K562 (cell line): ENCODE data around the gene MCCD1. TPM values are rescaled to one million over a fixed set of nuclear protein-coding genes. Genes with fewer than 3 reads are reported as not detected.

Source experiments
- C11orf30 ChIP-seq: fragments of 450-650 bp; IDR thresholded peaks from 2 replicates; pipeline ENCODE4 v1.6.1; 2016; ENCODE audit warnings: low read depth, mild to moderate bottlenecking
- CBX3 ChIP-seq, 2 experiments: IDR thresholded peaks; 1 replicate in 1 of 2; 2 replicates in 1 of 2; pipeline ENCODE4 v1.6.1; 2012; ENCODE audit warnings: inconsistent platforms in 2 of 2, low read length in 2 of 2, borderline replicate concordance in 1 of 2, control low read depth in 1 of 2
- GTF2A2 ChIP-seq: IDR thresholded peaks from 2 replicates; pipeline ENCODE4 v1.6.1; 2016; ENCODE audit warnings: mild to moderate bottlenecking, missing genetic modification characterization, missing compliant biosample characterization
- HNRNPL ChIP-seq: fragments of 200-400 bp; formaldehyde crosslinking; IDR thresholded peaks from 2 replicates; pipeline ENCODE4 v1.6.1; 2017; ENCODE audit warnings: low read depth, mild to moderate bottlenecking, low read length
- KLF16 ChIP-seq: IDR thresholded peaks from 2 replicates; pipeline ENCODE4 v1.6.1; 2016; ENCODE audit warnings: antibody characterized with exemption
- MECOM ChIP-seq: fragments of 250-450 bp; sonication (Bioruptor Pico); IDR thresholded peaks from 2 replicates; pipeline ENCODE4 v1.8.0; 2022; ENCODE audit warnings: inconsistent platforms
- NFIX ChIP-seq: fragments of 250-450 bp; sonication (Bioruptor Pico); IDR thresholded peaks from 2 replicates; pipeline ENCODE4 v1.4.0; 2020; ENCODE audit warnings: low read depth, mild to moderate bottlenecking, moderate library complexity
- POLR2H ChIP-seq: IDR thresholded peaks from 2 replicates; pipeline ENCODE4 v1.6.1; 2016; ENCODE audit warnings: missing genetic modification characterization, low read depth, mild to moderate bottlenecking, control low read depth, missing compliant biosample characterization, moderate library complexity
- SP2 ChIP-seq: IDR thresholded peaks from 2 replicates; pipeline ENCODE4 v1.6.1; 2011; ENCODE audit warnings: mild to moderate bottlenecking, low read depth, low read length, moderate library complexity; ENCODE audit not compliant: poor library complexity, severe bottlenecking; ENCODE audit errors: extremely low read depth
- TAF7 ChIP-seq: fragments of 450-650 bp; IDR thresholded peaks from 2 replicates; pipeline ENCODE4 v1.6.1; 2016; ENCODE audit warnings: missing genetic modification characterization, missing compliant biosample characterization
- TAL1 ChIP-seq: fragments of 450-650 bp; IDR thresholded peaks from 2 replicates; pipeline ENCODE4 v1.6.1; 2016; ENCODE audit warnings: mild to moderate bottlenecking
- ZNF41 ChIP-seq: fragments of 250-450 bp; sonication (Bioruptor Pico); conservative IDR thresholded peaks from 2 replicates; pipeline ENCODE4 v1.4.0; 2020; ENCODE audit warnings: mild to moderate bottlenecking
- ZNF699 ChIP-seq: fragments of 250-450 bp; sonication (Bioruptor Pico); IDR thresholded peaks from 2 replicates; pipeline ENCODE4 v1.8.0; 2021; ENCODE audit warnings: mild to moderate bottlenecking, moderate library complexity; ENCODE audit not compliant: insufficient replicate concordance
- polyA plus RNA-seq, 8 experiments: library from polyadenylated mRNA; depleted of rRNA in 4 of 8; stranded (reverse) in 5 of 8; unstranded in 3 of 8; fragments of >200 nt; fragmentation: Nextera tagmentation in 2 of 8; fragmentation: Illumina TruSeq in 1 of 8; extraction: Ambion mirVana in 2 of 8; extraction: Trizol in 1 of 8; gene quantifications; 2 replicates each; pipeline versions ENCODE4 v1.2.1 to v1.2.3, GENCODE V29; 2011 to 2014; ENCODE audit warnings: inconsistent platforms in 1 of 8, missing spikeins in 1 of 8
- total RNA-seq, 7 experiments: library from RNA; depleted of rRNA in 6 of 7; stranded (reverse); fragments of >200 nt in 6 of 7; fragmentation: Illumina TruSeq in 2 of 7; extraction: Trizol in 2 of 7; gene quantifications; 2 replicates each; pipeline versions ENCODE4 v1.2.1 to v1.2.3, GENCODE V29; 2011 to 2021; ENCODE audit warnings: low replicate concordance in 1 of 7
- TF ChIP-seq, protein P1 (sequence below): fragments of 450-650 bp; IDR thresholded peaks from 2 replicates; pipeline ENCODE4 v1.6.1; 2017; ENCODE audit warnings: antibody characterized with exemption
- TF ChIP-seq, protein P2 (sequence below): fragments of 450-650 bp; formaldehyde crosslinking; IDR thresholded peaks from 2 replicates; pipeline ENCODE4 v1.4.0; 2020; ENCODE audit warnings: mild to moderate bottlenecking, mixed read lengths
- TF ChIP-seq, protein P3 (sequence below): sonication (generic); formaldehyde crosslinking; IDR thresholded peaks from 2 replicates; pipeline ENCODE4 v1.8.0; 2023; ENCODE audit warnings: mild to moderate bottlenecking, missing genetic modification reagents
- TF ChIP-seq, protein P4 (sequence below): fragments of 250-450 bp; sonication (Bioruptor Pico); IDR thresholded peaks from 2 replicates; pipeline ENCODE4 v1.4.0; 2020
- TF ChIP-seq, protein P5 (sequence below): fragments of 250-450 bp; sonication (Bioruptor Pico); IDR thresholded peaks from 2 replicates; pipeline ENCODE4 v1.8.0; 2022; ENCODE audit warnings: moderate library complexity, mild to moderate bottlenecking, inconsistent platforms
- TF ChIP-seq, protein P6 (sequence below): sonication (generic); formaldehyde crosslinking; IDR thresholded peaks from 2 replicates; pipeline ENCODE4 v1.8.0; 2022; ENCODE audit warnings: missing genetic modification reagents, mild to moderate bottlenecking, borderline replicate concordance

MCCD1 gene
- total and polyA plus RNA-seq, 9 of the 15 experiments (the other 6 are each of a cell fraction or from before 2014, with no cell fraction given) = not detected

DNA sequence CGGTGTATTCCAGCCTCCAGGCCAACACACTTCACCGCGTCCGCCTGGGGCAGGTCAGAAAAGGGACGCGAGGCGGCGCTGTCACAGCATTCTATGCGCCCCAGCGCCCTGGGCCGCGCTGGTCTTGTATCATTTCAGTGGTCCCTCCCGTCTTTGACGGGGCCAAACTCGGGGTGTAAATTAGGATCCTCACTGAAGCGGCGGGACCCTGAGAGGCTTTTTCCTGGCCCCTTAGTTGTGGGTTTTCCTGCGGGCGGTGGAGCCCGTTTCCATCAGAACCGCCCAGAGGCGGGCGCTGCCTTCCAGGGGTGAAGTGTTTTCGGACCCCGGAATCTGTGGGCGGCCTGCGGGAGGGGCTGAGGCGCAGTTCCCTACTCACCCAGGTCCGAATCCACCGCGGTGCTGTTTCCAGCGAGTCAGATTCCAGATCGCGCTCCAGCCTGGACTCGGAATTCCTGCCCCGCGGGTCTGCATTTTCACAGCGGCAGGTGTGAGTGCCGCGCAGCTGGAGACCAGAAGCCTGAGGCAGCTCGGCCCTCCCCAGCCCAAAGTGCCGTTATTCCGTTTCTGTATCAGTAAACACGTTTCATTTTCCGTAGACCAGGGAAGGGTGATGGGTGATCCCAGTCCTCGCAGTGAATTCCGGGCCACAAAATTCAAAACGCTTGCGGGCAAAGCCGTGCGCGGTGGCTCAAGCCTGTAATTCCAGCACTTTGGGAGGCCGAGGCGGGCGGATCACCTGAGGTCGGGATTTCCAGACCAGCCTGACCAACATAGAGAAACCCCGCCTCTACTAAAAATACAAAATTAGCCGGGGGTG lies 34.7 kb upstream of the MCCD1 start (continued):
- TF ChIP-seq, protein P1, sequence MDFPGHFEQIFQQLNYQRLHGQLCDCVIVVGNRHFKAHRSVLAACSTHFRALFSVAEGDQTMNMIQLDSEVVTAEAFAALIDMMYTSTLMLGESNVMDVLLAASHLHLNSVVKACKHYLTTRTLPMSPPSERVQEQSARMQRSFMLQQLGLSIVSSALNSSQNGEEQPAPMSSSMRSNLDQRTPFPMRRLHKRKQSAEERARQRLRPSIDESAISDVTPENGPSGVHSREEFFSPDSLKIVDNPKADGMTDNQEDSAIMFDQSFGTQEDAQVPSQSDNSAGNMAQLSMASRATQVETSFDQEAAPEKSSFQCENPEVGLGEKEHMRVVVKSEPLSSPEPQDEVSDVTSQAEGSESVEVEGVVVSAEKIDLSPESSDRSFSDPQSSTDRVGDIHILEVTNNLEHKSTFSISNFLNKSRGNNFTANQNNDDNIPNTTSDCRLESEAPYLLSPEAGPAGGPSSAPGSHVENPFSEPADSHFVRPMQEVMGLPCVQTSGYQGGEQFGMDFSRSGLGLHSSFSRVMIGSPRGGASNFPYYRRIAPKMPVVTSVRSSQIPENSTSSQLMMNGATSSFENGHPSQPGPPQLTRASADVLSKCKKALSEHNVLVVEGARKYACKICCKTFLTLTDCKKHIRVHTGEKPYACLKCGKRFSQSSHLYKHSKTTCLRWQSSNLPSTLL = no peak
- TF ChIP-seq HNRNPL (no peak), GTF2A2 (tag) (no peak), TAL1 (no peak), SP2 (no peak), TAF7 (tag) (no peak; the same call in 1 of the 2 replicates), C11orf30 (no peak), POLR2H (no peak), KLF16 (peak; percentile 54; the same call in 1 of the 2 replicates), MECOM (CRISPR knock-in tag) (no peak), CBX3 (IDR thresholded peaks at IDR 0.05; ENCODE audit: borderline replicate concordance in 1 of 2, low read length in 2 of 2) (peak in 1 of 2 experiments; percentile 62; a peak in 1 of 3 replicates), ZNF699 (CRISPR knock-in tag) (no peak), NFIX (CRISPR knock-in tag) (no peak), ZNF41 (CRISPR knock-in tag) (no peak)
- TF ChIP-seq, protein P2, sequence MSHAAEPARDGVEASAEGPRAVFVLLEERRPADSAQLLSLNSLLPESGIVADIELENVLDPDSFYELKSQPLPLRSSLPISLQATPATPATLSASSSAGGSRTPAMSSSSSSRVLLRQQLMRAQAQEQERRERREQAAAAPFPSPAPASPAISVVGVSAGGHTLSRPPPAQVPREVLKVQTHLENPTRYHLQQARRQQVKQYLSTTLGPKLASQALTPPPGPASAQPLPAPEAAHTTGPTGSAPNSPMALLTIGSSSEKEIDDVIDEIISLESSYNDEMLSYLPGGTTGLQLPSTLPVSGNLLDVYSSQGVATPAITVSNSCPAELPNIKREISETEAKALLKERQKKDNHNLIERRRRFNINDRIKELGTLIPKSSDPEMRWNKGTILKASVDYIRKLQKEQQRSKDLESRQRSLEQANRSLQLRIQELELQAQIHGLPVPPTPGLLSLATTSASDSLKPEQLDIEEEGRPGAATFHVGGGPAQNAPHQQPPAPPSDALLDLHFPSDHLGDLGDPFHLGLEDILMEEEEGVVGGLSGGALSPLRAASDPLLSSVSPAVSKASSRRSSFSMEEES (CRISPR knock-in tag) = no peak
- TF ChIP-seq, protein P3, sequence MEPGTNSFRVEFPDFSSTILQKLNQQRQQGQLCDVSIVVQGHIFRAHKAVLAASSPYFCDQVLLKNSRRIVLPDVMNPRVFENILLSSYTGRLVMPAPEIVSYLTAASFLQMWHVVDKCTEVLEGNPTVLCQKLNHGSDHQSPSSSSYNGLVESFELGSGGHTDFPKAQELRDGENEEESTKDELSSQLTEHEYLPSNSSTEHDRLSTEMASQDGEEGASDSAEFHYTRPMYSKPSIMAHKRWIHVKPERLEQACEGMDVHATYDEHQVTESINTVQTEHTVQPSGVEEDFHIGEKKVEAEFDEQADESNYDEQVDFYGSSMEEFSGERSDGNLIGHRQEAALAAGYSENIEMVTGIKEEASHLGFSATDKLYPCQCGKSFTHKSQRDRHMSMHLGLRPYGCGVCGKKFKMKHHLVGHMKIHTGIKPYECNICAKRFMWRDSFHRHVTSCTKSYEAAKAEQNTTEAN = no peak
- TF ChIP-seq, protein P4, sequence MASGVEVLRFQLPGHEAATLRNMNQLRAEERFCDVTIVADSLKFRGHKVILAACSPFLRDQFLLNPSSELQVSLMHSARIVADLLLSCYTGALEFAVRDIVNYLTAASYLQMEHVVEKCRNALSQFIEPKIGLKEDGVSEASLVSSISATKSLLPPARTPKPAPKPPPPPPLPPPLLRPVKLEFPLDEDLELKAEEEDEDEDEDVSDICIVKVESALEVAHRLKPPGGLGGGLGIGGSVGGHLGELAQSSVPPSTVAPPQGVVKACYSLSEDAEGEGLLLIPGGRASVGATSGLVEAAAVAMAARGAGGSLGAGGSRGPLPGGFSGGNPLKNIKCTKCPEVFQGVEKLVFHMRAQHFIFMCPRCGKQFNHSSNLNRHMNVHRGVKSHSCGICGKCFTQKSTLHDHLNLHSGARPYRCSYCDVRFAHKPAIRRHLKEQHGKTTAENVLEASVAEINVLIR (CRISPR knock-in tag) = no peak
- TF ChIP-seq, protein P5, sequence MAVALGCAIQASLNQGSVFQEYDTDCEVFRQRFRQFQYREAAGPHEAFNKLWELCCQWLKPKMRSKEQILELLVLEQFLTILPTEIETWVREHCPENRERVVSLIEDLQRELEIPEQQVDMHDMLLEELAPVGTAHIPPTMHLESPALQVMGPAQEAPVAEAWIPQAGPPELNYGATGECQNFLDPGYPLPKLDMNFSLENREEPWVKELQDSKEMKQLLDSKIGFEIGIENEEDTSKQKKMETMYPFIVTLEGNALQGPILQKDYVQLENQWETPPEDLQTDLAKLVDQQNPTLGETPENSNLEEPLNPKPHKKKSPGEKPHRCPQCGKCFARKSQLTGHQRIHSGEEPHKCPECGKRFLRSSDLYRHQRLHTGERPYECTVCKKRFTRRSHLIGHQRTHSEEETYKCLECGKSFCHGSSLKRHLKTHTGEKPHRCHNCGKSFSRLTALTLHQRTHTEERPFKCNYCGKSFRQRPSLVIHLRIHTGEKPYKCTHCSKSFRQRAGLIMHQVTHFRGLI (CRISPR knock-in tag) = no peak
- TF ChIP-seq, protein P6, sequence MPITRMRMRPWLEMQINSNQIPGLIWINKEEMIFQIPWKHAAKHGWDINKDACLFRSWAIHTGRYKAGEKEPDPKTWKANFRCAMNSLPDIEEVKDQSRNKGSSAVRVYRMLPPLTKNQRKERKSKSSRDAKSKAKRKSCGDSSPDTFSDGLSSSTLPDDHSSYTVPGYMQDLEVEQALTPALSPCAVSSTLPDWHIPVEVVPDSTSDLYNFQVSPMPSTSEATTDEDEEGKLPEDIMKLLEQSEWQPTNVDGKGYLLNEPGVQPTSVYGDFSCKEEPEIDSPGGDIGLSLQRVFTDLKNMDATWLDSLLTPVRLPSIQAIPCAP (CRISPR knock-in tag) = no peak
